HEK293 (cell line): ENCODE measurements around the gene KLHL40.

ENCODE experiments used
- CTCF ChIA-PET: fragments of 350-600 bp; formaldehyde crosslinking; extraction: SDS; loops from one replicate; lab custom pipeline; 2021; ENCODE audit warnings: antibody characterized with exemption; lab: Yijun Ruan, JAX
- POLR2A ChIA-PET: fragments of 300-600 bp; formaldehyde crosslinking; extraction: SDS; loops from one replicate; lab custom pipeline; 2020; ENCODE audit warnings: antibody characterized with exemption, inconsistent platforms; lab: Yijun Ruan, JAX
- H3K27ac ChIP-seq: fragments of 200-500 bp; sonication (Bioruptor generic); 2 replicates; pipeline ENCODE4 v1.5.1; 2014; ENCODE audit warnings: low read depth, low read length, control low read depth, inconsistent platforms; ENCODE audit errors: extremely low read depth
- H3K36me3 ChIP-seq, 2 experiments: fragments of 200-500 bp in 1 of 2; sonication (Bioruptor generic) in 1 of 2; 1 replicate in 1 of 2; 2 replicates in 1 of 2; pipeline ENCODE4 v1.5.1; 2014 to 2017; ENCODE audit warnings: inconsistent platforms in 2 of 2, low read length in 2 of 2; ENCODE audit not compliant: control insufficient read depth in 2 of 2, insufficient read depth in 1 of 2
- H3K4me1 ChIP-seq: fragments of 200-500 bp; sonication (Bioruptor generic); 2 replicates; pipeline ENCODE4 v1.5.1; 2014; ENCODE audit warnings: mild to moderate bottlenecking, low read length, inconsistent platforms; ENCODE audit not compliant: control insufficient read depth, insufficient read depth
- H3K4me3 ChIP-seq: 2 replicates; pipeline ENCODE4 v1.5.1; 2011; ENCODE audit warnings: low read depth, mild to moderate bottlenecking, control low read depth, low read length, moderate library complexity
- H3K9me3 ChIP-seq: fragments of 200-500 bp; sonication (Bioruptor generic); 2 replicates; pipeline ENCODE4 v1.5.1; 2014; ENCODE audit warnings: low read depth, low read length, inconsistent platforms; ENCODE audit not compliant: control insufficient read depth, insufficient read depth
- EGR2 ChIP-seq: fragments of 450-650 bp; formaldehyde crosslinking; IDR thresholded peaks from 2 replicates; pipeline ENCODE4 v1.5.1; 2016; ENCODE audit warnings: low read depth, missing biosample characterization, missing genetic modification characterization
- GFI1B ChIP-seq: fragments of 450-650 bp; formaldehyde crosslinking; IDR thresholded peaks from 2 replicates; pipeline ENCODE4 v1.5.1; 2016; ENCODE audit warnings: missing biosample characterization, missing genetic modification characterization
- GLIS2 ChIP-seq: fragments of 450-650 bp; formaldehyde crosslinking; IDR thresholded peaks from 2 replicates; pipeline ENCODE4 v1.5.1; 2016; ENCODE audit warnings: missing biosample characterization, missing genetic modification characterization
- MZF1 ChIP-seq: fragments of 450-650 bp; formaldehyde crosslinking; IDR thresholded peaks from 2 replicates; pipeline ENCODE4 v1.5.1; 2017; ENCODE audit warnings: missing biosample characterization, missing genetic modification characterization, borderline replicate concordance
- OVOL3 ChIP-seq: fragments of 450-650 bp; formaldehyde crosslinking; IDR thresholded peaks from 2 replicates; pipeline ENCODE4 v1.5.1; 2016; ENCODE audit warnings: missing biosample characterization, missing genetic modification characterization
- PBX3 ChIP-seq: sonication (generic); formaldehyde crosslinking; IDR thresholded peaks from 2 replicates; pipeline ENCODE4 v1.8.1; 2022; ENCODE audit warnings: mild to moderate bottlenecking, moderate library complexity, missing genetic modification reagents
- PRDM10 ChIP-seq: fragments of 450-650 bp; formaldehyde crosslinking; IDR thresholded peaks from 2 replicates; pipeline ENCODE4 v1.5.1; 2016; ENCODE audit warnings: missing biosample characterization, missing genetic modification characterization
- WT1 ChIP-seq: fragments of 450-650 bp; formaldehyde crosslinking; IDR thresholded peaks from 2 replicates; pipeline ENCODE4 v1.5.1; 2016; ENCODE audit warnings: missing biosample characterization, missing genetic modification characterization
- ZBTB1 ChIP-seq: fragments of 450-650 bp; formaldehyde crosslinking; IDR thresholded peaks from 2 replicates; pipeline ENCODE4 v1.5.1; 2016; ENCODE audit warnings: missing biosample characterization, missing genetic modification characterization
- ZBTB11 ChIP-seq: fragments of 450-650 bp; formaldehyde crosslinking; conservative IDR thresholded peaks from 2 replicates; pipeline ENCODE4 v1.5.1; 2016; ENCODE audit warnings: low read depth, missing biosample characterization, missing genetic modification characterization
- ZBTB17 ChIP-seq: fragments of 450-650 bp; formaldehyde crosslinking; IDR thresholded peaks from 2 replicates; pipeline ENCODE4 v1.5.1; 2016; ENCODE audit warnings: missing biosample characterization, missing genetic modification characterization
- ZBTB21 ChIP-seq: fragments of 450-650 bp; formaldehyde crosslinking; IDR thresholded peaks from 2 replicates; pipeline ENCODE4 v1.5.1; 2017; ENCODE audit warnings: missing biosample characterization, missing genetic modification characterization
- ZEB2 ChIP-seq: fragments of 450-650 bp; formaldehyde crosslinking; IDR thresholded peaks from 2 replicates; pipeline ENCODE4 v1.5.1; 2016; ENCODE audit warnings: missing biosample characterization, missing genetic modification characterization
- ZFP37 ChIP-seq: fragments of 450-650 bp; formaldehyde crosslinking; IDR thresholded peaks from 2 replicates; pipeline ENCODE4 v1.5.1; 2016; ENCODE audit warnings: missing biosample characterization, missing genetic modification characterization
- ZNF174 ChIP-seq: fragments of 450-650 bp; formaldehyde crosslinking; IDR thresholded peaks from 2 replicates; pipeline ENCODE4 v1.5.0; 2017; ENCODE audit warnings: missing biosample characterization, mild to moderate bottlenecking, missing genetic modification characterization
- ZNF214 ChIP-seq: fragments of 450-650 bp; formaldehyde crosslinking; IDR thresholded peaks from 2 replicates; pipeline ENCODE4 v1.5.1; 2017; ENCODE audit warnings: missing biosample characterization, mild to moderate bottlenecking, missing genetic modification characterization, borderline replicate concordance
- ZNF221 ChIP-seq: fragments of 450-650 bp; formaldehyde crosslinking; IDR thresholded peaks from 2 replicates; pipeline ENCODE4 v1.5.1; 2017; ENCODE audit warnings: missing biosample characterization, missing genetic modification characterization, borderline replicate concordance
- ZNF341 ChIP-seq: fragments of 450-650 bp; formaldehyde crosslinking; IDR thresholded peaks from 2 replicates; pipeline ENCODE4; 2016; ENCODE audit warnings: low read depth, missing biosample characterization, missing genetic modification characterization
- ZNF391 ChIP-seq: fragments of 450-650 bp; formaldehyde crosslinking; IDR thresholded peaks from 2 replicates; pipeline ENCODE4 v1.5.1; 2016; ENCODE audit warnings: low read depth, missing biosample characterization, missing genetic modification characterization, borderline replicate concordance
- ZNF394 ChIP-seq: fragments of 450-650 bp; formaldehyde crosslinking; IDR thresholded peaks from 2 replicates; pipeline ENCODE4 v1.5.1; 2016; ENCODE audit warnings: missing biosample characterization, missing genetic modification characterization, mild to moderate bottlenecking, moderate library complexity, borderline replicate concordance
- ZNF48 ChIP-seq: fragments of 450-650 bp; formaldehyde crosslinking; IDR thresholded peaks from 2 replicates; pipeline ENCODE4 v1.5.1; 2016; ENCODE audit warnings: missing biosample characterization, missing genetic modification characterization
- ZNF501 ChIP-seq: fragments of 450-650 bp; formaldehyde crosslinking; IDR thresholded peaks from 2 replicates; pipeline ENCODE4 v1.5.1; 2016; ENCODE audit warnings: missing biosample characterization, missing genetic modification characterization
- ZNF555 ChIP-seq: fragments of 450-650 bp; formaldehyde crosslinking; conservative IDR thresholded peaks from 2 replicates; pipeline ENCODE4 v1.5.1; 2017; ENCODE audit warnings: missing biosample characterization, mild to moderate bottlenecking, missing genetic modification characterization, inconsistent platforms
- ZNF596 ChIP-seq: fragments of 450-650 bp; IDR thresholded peaks from 2 replicates; pipeline ENCODE4 v1.5.0; 2018; ENCODE audit warnings: missing biosample characterization, mild to moderate bottlenecking, missing genetic modification characterization, moderate library complexity
- ZNF701 ChIP-seq: fragments of 450-650 bp; formaldehyde crosslinking; IDR thresholded peaks from 2 replicates; pipeline ENCODE4 v1.5.1; 2016; ENCODE audit warnings: missing biosample characterization, missing genetic modification characterization
- TF ChIP-seq, protein P1 (sequence below): fragments of 450-650 bp; formaldehyde crosslinking; IDR thresholded peaks from 2 replicates; pipeline ENCODE4 v1.5.1; 2017; ENCODE audit warnings: missing biosample characterization, missing genetic modification characterization

KLHL40 gene

GRCh38 chr3:42694366-42694765 is 9.0 kb downstream of the KLHL40 start:
- Histone ChIP-seq H3K4me3 (no peak overlapping the region), H3K27ac (no peak overlapping the region), H3K36me3 (no peaks in the 10 kb centered on the region), H3K4me1 (no peaks in the 10 kb centered on the region), H3K9me3 (no peaks in the 10 kb centered on the region)
- ChIA-PET POLR2A (no interaction called here), CTCF (interaction anchor here (1.4 kb wide), 1 partner anchor 50 kb away, joined by 4 read pairs; no protein-coding TSS in a partner anchor)
- TF ChIP-seq PRDM10 (tag by site-specific recombination) = no peak
- TF ChIP-seq, protein P1, sequence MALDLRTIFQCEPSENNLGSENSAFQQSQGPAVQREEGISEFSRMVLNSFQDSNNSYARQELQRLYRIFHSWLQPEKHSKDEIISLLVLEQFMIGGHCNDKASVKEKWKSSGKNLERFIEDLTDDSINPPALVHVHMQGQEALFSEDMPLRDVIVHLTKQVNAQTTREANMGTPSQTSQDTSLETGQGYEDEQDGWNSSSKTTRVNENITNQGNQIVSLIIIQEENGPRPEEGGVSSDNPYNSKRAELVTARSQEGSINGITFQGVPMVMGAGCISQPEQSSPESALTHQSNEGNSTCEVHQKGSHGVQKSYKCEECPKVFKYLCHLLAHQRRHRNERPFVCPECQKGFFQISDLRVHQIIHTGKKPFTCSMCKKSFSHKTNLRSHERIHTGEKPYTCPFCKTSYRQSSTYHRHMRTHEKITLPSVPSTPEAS = no peak
- TF ChIP-seq ZBTB17 (tag by site-specific recombination) = no peak
- no peak for TF ChIP-seq WT1 (tag by site-specific recombination)
- TF ChIP-seq ZNF48 = no peak
- no peak for TF ChIP-seq ZNF394 (tag by site-specific recombination)
- no peak for TF ChIP-seq ZBTB11
- no peak for TF ChIP-seq ZNF501
- no peak for TF ChIP-seq ZFP37 (tag by site-specific recombination)
- no peak for TF ChIP-seq ZNF174 (tag by site-specific recombination)
- TF ChIP-seq ZBTB21 (tag by site-specific recombination) = no peak

DNA sequence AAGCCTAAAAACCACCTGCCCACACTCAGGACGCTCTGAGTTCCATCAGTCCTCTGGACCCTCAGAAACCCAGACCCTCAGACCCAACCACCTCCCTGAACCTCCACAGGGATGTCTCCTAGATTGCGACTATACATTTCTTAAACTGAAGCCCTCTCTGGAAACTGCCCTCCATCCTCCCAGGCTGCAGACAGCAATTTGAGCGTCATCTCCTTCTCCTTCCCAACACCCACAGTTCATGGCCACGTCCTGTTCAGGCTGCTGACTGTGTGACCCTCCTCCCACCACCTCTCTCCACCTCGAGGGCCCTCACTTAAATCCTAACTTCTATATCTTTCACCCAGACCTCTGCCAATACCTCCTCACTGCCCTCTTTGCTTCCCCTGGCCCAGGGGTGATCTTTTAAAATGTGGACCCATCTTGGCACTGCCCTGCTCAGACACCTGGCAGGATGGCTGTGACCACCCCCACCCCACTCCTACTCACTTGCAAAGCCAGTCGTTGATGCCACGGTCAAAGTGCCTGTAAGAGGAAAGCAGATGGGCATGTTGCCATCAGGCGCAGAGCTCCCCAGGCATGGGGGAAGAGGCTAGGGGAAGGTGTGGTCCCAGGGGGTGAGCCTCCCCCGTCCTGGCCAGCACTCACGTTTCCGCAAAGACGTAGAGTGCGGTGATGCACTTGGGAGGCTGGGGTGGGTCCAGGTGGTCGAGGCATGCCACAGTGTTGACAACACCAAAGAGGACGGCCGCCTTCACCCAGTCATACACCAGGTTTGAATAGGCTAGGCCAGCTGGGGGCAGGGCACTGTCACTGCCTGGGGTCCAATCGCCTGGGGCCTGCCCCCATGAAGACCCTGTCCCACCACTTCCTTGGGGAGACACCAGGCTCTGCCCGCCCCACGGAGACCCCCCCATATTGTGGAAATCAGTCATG is 11.3 kb downstream of the KLHL40 start:
- ChIA-PET POLR2A (no interaction called here), CTCF (no interaction called here)
- H3K36me3 ChIP-seq = no peaks in the 10 kb centered on the region
- no peak for TF ChIP-seq OVOL3 (tag by site-specific recombination)
- no peak for TF ChIP-seq GFI1B (tag by site-specific recombination)
- TF ChIP-seq ZNF555 (tag by site-specific recombination) = no peak
- no peak for TF ChIP-seq PBX3 (CRISPR knock-in tag)
- TF ChIP-seq GLIS2 (tag by site-specific recombination) = no peak
- TF ChIP-seq ZNF701 (tag by site-specific recombination) = no peak
- TF ChIP-seq ZNF391 = no peak
- no peak for TF ChIP-seq MZF1 (tag by site-specific recombination)
- TF ChIP-seq ZBTB1 = no peak
- no peak for TF ChIP-seq ZNF596
- TF ChIP-seq ZNF214 = no peak
- no peak for TF ChIP-seq ZNF341 (tag by site-specific recombination)
- no peak for TF ChIP-seq EGR2
- TF ChIP-seq ZEB2 (tag by site-specific recombination) = no peak
- no peak for TF ChIP-seq ZNF221 (tag by site-specific recombination)

More for the DNA sequence above, 11.3 kb downstream of the KLHL40 start:
- no peak overlapping the region for H3K27ac ChIP-seq
- no peaks in the 10 kb centered on the region for H3K9me3 ChIP-seq
- no peaks in the 10 kb centered on the region for H3K4me1 ChIP-seq
- H3K4me3 ChIP-seq = no peak overlapping the region
